Liver (tissue), 9 donors: Measurements from ENCODE around the gene ANKZF1. TPM values are rescaled to one million over a fixed set of nuclear protein-coding genes. Genes with fewer than 3 reads are reported as not detected.

Experiments used
- DNase-seq: peaks from one replicate; pipeline ENCODE4 v3.0.0-alpha.2; 2017; ENCODE audit warnings: low spot score
- H3K27ac ChIP-seq, 2 donors: one replicate each; pipeline ENCODE4 v1.7.0; 2013; ENCODE audit warnings: inconsistent platforms in 2 of 2, low read length in 2 of 2, control low read depth in 1 of 2, low read depth in 1 of 2, mild to moderate bottlenecking in 1 of 2
- H3K27me3 ChIP-seq, 4 donors: one replicate each; pipeline versions ENCODE4 v1.6.1 to v1.7.0; 2013; ENCODE audit warnings: low read length in 3 of 4, inconsistent platforms in 1 of 4, mild to moderate bottlenecking in 1 of 4, moderate library complexity in 1 of 4; ENCODE audit not compliant: control insufficient read depth in 4 of 4, insufficient read depth in 4 of 4
- H3K36me3 ChIP-seq, 4 donors: one replicate each; pipeline versions ENCODE4 v1.6.1 to v1.7.0; 2013; ENCODE audit warnings: low read length in 3 of 4, mild to moderate bottlenecking in 3 of 4, low read depth in 1 of 4, moderate library complexity in 1 of 4; ENCODE audit not compliant: control insufficient read depth in 4 of 4, insufficient read depth in 3 of 4
- H3K4me1 ChIP-seq, 4 donors: one replicate each; pipeline versions ENCODE4 v1.6.1 to v1.7.0; 2013; ENCODE audit warnings: low read length in 3 of 4, mild to moderate bottlenecking in 3 of 4, moderate library complexity in 1 of 4; ENCODE audit not compliant: control insufficient read depth in 4 of 4, insufficient read depth in 4 of 4
- H3K4me3 ChIP-seq, 3 donors: one replicate each; pipeline versions ENCODE4 v1.6.1 to v1.7.0; 2013; ENCODE audit warnings: low read length in 3 of 3, control low read depth in 1 of 3, low read depth in 1 of 3, mild to moderate bottlenecking in 1 of 3
- H3K9ac ChIP-seq, 2 donors: one replicate each; pipeline ENCODE4 v1.7.0; 2013; ENCODE audit warnings: low read length in 2 of 2, mild to moderate bottlenecking in 2 of 2, moderate library complexity in 2 of 2, control low read depth in 1 of 2, low read depth in 1 of 2
- H3K9me3 ChIP-seq, 4 donors: one replicate each; pipeline versions ENCODE4 v1.6.1 to v1.7.0; 2013; ENCODE audit warnings: low read length in 3 of 4; ENCODE audit not compliant: control insufficient read depth in 4 of 4
- EGR1 ChIP-seq, 2 donors: IDR thresholded peaks; 2 replicates each; pipeline ENCODE4 v1.6.1; 2016 to 2018; ENCODE audit warnings: antibody characterized with exemption in 2 of 2, low read depth in 2 of 2
- FOXA1 ChIP-seq: IDR thresholded peaks from 2 replicates; pipeline ENCODE4 v1.6.1; 2016; ENCODE audit warnings: antibody characterized with exemption
- FOXA2 ChIP-seq: IDR thresholded peaks from 2 replicates; pipeline ENCODE4 v1.6.1; 2016; ENCODE audit warnings: antibody characterized with exemption
- GABPA ChIP-seq, 2 donors: IDR thresholded peaks in 1 of 2; conservative IDR thresholded peaks in 1 of 2; 2 replicates each; pipeline ENCODE4 v1.6.1; 2016; ENCODE audit warnings: antibody characterized with exemption in 2 of 2, mild to moderate bottlenecking in 1 of 2, moderate library complexity in 1 of 2
- HNF4A ChIP-seq, 2 donors: conservative IDR thresholded peaks; 2 replicates each; pipeline ENCODE4 v1.6.1; 2016; ENCODE audit warnings: antibody characterized with exemption in 2 of 2, mild to moderate bottlenecking in 2 of 2
- HNF4G ChIP-seq: IDR thresholded peaks from 2 replicates; pipeline ENCODE4 v1.6.1; 2016; ENCODE audit warnings: antibody characterized with exemption
- JUND ChIP-seq, 2 donors: IDR thresholded peaks; 2 replicates each; pipeline ENCODE4 v1.6.1; 2016; ENCODE audit warnings: antibody characterized with exemption in 2 of 2
- NR2F2 ChIP-seq: IDR thresholded peaks from 2 replicates; pipeline ENCODE4 v1.6.1; 2016; ENCODE audit warnings: antibody characterized with exemption
- RAD21 ChIP-seq, 2 donors: IDR thresholded peaks; 2 replicates each; pipeline ENCODE4 v1.6.1; 2016; ENCODE audit warnings: antibody characterized with exemption in 2 of 2, mild to moderate bottlenecking in 2 of 2
- RXRA ChIP-seq, 2 donors: IDR thresholded peaks; 2 replicates each; pipeline ENCODE4 v1.6.1; 2017 to 2018; ENCODE audit warnings: antibody characterized with exemption in 2 of 2, mild to moderate bottlenecking in 1 of 2
- SP1 ChIP-seq: IDR thresholded peaks from 2 replicates; pipeline ENCODE4 v1.6.1; 2018; ENCODE audit warnings: antibody characterized with exemption, mild to moderate bottlenecking
- TAF1 ChIP-seq: conservative IDR thresholded peaks from 2 replicates; pipeline ENCODE4 v1.6.1; 2016; ENCODE audit warnings: antibody characterized with exemption, mild to moderate bottlenecking
- YY1 ChIP-seq: IDR thresholded peaks from 2 replicates; pipeline ENCODE4 v1.6.1; 2016; ENCODE audit warnings: antibody characterized with exemption, mild to moderate bottlenecking
- WGBS: extraction: QIAGEN DNeasy Blood & Tissue Kit; methylation state at CpG from one replicate; pipeline ENCODE4 v1.1.7; 2013; 5-methylcytosine and 5-hydroxymethylcytosine counted together
- polyA plus RNA-seq, 2 donors: library from polyadenylated mRNA; stranded (reverse) in 1 of 2; unstranded in 1 of 2; fragments of 200-250 nt in 1 of 2; fragments of >200 nt in 1 of 2; fragmentation: Nextera tagmentation in 1 of 2; extraction: Ambion mirVana in 1 of 2; gene quantifications; one replicate each; pipeline versions ENCODE4 v1.2.1 to v1.2.3, GENCODE V29; 2013 to 2015
- total RNA-seq, 2 donors: library from RNA; depleted of rRNA; stranded (reverse); fragments of >200 nt; gene quantifications; one replicate each; pipeline ENCODE4 v1.2.3, GENCODE V29; 2014
- TF ChIP-seq, protein P1 (sequence below): IDR thresholded peaks from 2 replicates; pipeline ENCODE4 v1.6.1; 2016; ENCODE audit warnings: antibody characterized with exemption, mild to moderate bottlenecking
- TF ChIP-seq, protein P2 (sequence below): fragments of 150-350 bp; IDR thresholded peaks from 2 replicates; pipeline ENCODE4 v1.5.1; 2017; ENCODE audit warnings: improper control_type of control experiment, low read depth, low read length; ENCODE audit not compliant: missing input control
- TF ChIP-seq, protein P3 (sequence below): IDR thresholded peaks from 2 replicates; pipeline ENCODE4 v1.6.1; 2016; ENCODE audit warnings: antibody characterized with exemption
- TF ChIP-seq, protein P4 (sequence below): IDR thresholded peaks from 2 replicates; pipeline ENCODE4 v1.6.1; 2016; ENCODE audit warnings: antibody characterized with exemption
- TF ChIP-seq, protein P5 (sequence below): IDR thresholded peaks from 2 replicates; pipeline ENCODE4 v1.6.1; 2016; ENCODE audit warnings: antibody characterized with exemption
- donor health status: healthy.
- donor health status: healthy.
- donor health status: healthy.
- donor health status: healthy.
- donor health status: healthy.

The ANKZF1 gene
- total and polyA plus RNA-seq, 4 donors = 9.0 to 30.6 (median 20.5) TPM

DNA sequence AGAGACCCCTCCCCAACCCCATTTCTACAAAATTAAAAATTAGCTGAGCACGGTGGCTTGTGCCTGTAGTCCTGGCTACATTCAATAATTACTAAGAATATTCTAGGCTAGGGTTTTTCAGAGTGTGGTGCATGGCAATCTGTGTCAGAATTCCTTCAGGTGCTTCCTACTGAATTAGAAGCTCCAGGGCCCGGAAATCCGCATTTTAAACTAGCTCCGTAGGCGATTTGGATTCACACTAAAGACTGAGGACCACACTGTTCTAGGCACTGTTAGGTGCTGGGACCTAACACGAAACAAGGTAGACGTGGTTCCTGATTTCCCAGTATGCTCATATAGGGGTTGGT, 23.7 kb upstream of the ANKZF1 start:
- H3K27me3 ChIP-seq = no peaks in the 10 kb centered on the region
- H3K4me3 ChIP-seq = peak overlapping the region; percentile 78 to 95 (median 84)
- no peaks in the 10 kb centered on the region for H3K9me3 ChIP-seq
- 22% methylated on average over 7 of the region's 7 CpGs for WGBS
- H3K4me1 ChIP-seq = peaks cover 3 to 26% (median 23%) of the 10 kb centered on the region in 4 donors
- H3K27ac ChIP-seq = peak overlapping the region; percentile 95 to 97
- peak overlapping the region; percentile 89 to 97 for H3K9ac ChIP-seq
- no peak for DNase-seq
- TF ChIP-seq, protein P1, sequence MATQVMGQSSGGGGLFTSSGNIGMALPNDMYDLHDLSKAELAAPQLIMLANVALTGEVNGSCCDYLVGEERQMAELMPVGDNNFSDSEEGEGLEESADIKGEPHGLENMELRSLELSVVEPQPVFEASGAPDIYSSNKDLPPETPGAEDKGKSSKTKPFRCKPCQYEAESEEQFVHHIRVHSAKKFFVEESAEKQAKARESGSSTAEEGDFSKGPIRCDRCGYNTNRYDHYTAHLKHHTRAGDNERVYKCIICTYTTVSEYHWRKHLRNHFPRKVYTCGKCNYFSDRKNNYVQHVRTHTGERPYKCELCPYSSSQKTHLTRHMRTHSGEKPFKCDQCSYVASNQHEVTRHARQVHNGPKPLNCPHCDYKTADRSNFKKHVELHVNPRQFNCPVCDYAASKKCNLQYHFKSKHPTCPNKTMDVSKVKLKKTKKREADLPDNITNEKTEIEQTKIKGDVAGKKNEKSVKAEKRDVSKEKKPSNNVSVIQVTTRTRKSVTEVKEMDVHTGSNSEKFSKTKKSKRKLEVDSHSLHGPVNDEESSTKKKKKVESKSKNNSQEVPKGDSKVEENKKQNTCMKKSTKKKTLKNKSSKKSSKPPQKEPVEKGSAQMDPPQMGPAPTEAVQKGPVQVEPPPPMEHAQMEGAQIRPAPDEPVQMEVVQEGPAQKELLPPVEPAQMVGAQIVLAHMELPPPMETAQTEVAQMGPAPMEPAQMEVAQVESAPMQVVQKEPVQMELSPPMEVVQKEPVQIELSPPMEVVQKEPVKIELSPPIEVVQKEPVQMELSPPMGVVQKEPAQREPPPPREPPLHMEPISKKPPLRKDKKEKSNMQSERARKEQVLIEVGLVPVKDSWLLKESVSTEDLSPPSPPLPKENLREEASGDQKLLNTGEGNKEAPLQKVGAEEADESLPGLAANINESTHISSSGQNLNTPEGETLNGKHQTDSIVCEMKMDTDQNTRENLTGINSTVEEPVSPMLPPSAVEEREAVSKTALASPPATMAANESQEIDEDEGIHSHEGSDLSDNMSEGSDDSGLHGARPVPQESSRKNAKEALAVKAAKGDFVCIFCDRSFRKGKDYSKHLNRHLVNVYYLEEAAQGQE = no peak
- TF ChIP-seq RXRA (IDR thresholded peaks at IDR 0.05) (no peak), HNF4G (no peak), HNF4A (conservative IDR thresholded peaks at IDR 0.05) (no peak), YY1 (no peak)
- H3K36me3 ChIP-seq = peaks cover 2 to 16% (median 8%) of the 10 kb centered on the region in 4 donors

DNA sequence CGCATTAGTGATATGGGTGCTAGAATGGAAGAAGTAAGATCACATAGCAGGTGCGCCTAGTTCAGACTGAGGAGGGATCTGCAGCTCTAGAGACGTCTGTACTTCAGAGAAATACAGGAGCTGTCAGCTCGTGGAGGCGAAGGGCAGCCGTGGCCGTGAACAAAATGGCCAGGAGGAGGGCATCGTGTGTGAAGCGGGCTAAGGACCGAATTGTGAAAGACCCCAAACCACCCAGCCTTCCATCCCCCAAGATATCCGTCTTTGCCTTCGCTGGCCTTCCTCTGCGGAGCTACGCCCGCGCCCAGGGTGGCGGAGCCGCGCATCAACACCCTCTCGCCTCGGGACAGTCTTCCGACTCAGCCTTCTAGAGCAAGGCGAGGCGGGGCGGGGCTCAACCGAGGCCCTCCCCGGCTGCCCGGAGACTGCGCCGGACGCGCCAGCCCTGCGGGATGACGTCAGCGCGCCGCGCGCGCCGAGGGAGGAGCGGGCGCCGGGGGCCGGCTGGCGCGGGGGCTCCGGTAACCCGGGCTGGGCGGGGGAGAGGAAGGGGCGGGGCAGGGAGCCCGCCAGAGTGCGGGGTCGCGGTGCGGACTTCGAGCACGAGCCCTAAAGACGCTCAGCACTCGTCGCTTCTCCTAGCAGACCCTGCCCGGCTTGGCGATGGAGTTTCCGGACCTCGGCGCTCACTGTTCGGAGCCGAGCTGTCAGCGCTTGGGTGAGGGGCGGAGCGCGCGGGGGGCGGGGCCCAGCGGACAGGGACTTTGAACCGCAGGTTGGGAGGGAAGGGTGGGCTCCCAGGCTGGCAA, 23.1 kb upstream of the ANKZF1 start, which contains the start of gene ZFAND2B:
TSS of gene ZFAND2B (plus strand) at position 455 of the 806 bp plus-strand sequence. CDS start at position 661, 206 bp downstream.
- Histone ChIP-seq H3K27me3 (no peaks in the 10 kb centered on the region), H3K4me3 (peak within 1 kb of the TSS; percentile 78 to 95 (median 84)), H3K27ac (peak within 1 kb of the TSS; percentile 95 to 97), H3K4me1 (peaks cover 3 to 26% (median 23%) of the 10 kb centered on the region in 4 donors), H3K36me3 (peaks cover 2 to 16% (median 8%) of the 10 kb centered on the region in 4 donors), H3K9ac (peak within 1 kb of the TSS; percentile 89 to 97), H3K9me3 (no peaks in the 10 kb centered on the region)
- DNase-seq = peak; percentile 94
- under 1% methylated on average over 75 of the region's 76 CpGs for WGBS
- no peak for TF ChIP-seq FOXA1
- no peak for TF ChIP-seq RXRA (IDR thresholded peaks at IDR 0.05)
- TF ChIP-seq GABPA (IDR thresholded peaks at IDR 0.05 in 1 of 2, conservative IDR thresholded peaks at IDR 0.05 in 1 of 2) = no peak
- TF ChIP-seq, protein P2, sequence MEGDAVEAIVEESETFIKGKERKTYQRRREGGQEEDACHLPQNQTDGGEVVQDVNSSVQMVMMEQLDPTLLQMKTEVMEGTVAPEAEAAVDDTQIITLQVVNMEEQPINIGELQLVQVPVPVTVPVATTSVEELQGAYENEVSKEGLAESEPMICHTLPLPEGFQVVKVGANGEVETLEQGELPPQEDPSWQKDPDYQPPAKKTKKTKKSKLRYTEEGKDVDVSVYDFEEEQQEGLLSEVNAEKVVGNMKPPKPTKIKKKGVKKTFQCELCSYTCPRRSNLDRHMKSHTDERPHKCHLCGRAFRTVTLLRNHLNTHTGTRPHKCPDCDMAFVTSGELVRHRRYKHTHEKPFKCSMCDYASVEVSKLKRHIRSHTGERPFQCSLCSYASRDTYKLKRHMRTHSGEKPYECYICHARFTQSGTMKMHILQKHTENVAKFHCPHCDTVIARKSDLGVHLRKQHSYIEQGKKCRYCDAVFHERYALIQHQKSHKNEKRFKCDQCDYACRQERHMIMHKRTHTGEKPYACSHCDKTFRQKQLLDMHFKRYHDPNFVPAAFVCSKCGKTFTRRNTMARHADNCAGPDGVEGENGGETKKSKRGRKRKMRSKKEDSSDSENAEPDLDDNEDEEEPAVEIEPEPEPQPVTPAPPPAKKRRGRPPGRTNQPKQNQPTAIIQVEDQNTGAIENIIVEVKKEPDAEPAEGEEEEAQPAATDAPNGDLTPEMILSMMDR = peak; percentile 2
- TF ChIP-seq, protein P3, sequence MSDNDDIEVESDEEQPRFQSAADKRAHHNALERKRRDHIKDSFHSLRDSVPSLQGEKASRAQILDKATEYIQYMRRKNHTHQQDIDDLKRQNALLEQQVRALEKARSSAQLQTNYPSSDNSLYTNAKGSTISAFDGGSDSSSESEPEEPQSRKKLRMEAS = no peak
- no peak for TF ChIP-seq FOXA2
- TF ChIP-seq, protein P1 = no peak
- TF ChIP-seq, protein P4, sequence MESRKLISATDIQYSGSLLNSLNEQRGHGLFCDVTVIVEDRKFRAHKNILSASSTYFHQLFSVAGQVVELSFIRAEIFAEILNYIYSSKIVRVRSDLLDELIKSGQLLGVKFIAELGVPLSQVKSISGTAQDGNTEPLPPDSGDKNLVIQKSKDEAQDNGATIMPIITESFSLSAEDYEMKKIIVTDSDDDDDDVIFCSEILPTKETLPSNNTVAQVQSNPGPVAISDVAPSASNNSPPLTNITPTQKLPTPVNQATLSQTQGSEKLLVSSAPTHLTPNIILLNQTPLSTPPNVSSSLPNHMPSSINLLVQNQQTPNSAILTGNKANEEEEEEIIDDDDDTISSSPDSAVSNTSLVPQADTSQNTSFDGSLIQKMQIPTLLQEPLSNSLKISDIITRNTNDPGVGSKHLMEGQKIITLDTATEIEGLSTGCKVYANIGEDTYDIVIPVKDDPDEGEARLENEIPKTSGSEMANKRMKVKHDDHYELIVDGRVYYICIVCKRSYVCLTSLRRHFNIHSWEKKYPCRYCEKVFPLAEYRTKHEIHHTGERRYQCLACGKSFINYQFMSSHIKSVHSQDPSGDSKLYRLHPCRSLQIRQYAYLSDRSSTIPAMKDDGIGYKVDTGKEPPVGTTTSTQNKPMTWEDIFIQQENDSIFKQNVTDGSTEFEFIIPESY = no peak
- no peak for TF ChIP-seq EGR1 (IDR thresholded peaks at IDR 0.05; ENCODE audit: low read depth in 2 of 2)
- TF ChIP-seq, protein P5, sequence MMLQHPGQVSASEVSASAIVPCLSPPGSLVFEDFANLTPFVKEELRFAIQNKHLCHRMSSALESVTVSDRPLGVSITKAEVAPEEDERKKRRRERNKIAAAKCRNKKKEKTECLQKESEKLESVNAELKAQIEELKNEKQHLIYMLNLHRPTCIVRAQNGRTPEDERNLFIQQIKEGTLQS = no peak
- TF ChIP-seq JUND (IDR thresholded peaks at IDR 0.05) = no peak
- TF ChIP-seq YY1 = peak; percentile 30
- TF ChIP-seq HNF4A (conservative IDR thresholded peaks at IDR 0.05) = peak; percentile 66 to 69
- TF ChIP-seq SP1 = peak; percentile 33
- TF ChIP-seq RAD21 (IDR thresholded peaks at IDR 0.05) = peak in 1 of 2 donors; percentile 52
- TF ChIP-seq NR2F2 = no peak
- TF ChIP-seq HNF4G = peak; percentile 60
- peak; percentile 72 for TF ChIP-seq TAF1
